Measurements from ENCODE around the gene MATR3. TPM values are rescaled to one million over a fixed set of nuclear protein-coding genes. Genes with fewer than 3 reads are reported as not detected.

MATR3 gene
- total RNA-seq, 4 donors from 2014 or later = 194 to 326 (median 314) TPM

DNA sequence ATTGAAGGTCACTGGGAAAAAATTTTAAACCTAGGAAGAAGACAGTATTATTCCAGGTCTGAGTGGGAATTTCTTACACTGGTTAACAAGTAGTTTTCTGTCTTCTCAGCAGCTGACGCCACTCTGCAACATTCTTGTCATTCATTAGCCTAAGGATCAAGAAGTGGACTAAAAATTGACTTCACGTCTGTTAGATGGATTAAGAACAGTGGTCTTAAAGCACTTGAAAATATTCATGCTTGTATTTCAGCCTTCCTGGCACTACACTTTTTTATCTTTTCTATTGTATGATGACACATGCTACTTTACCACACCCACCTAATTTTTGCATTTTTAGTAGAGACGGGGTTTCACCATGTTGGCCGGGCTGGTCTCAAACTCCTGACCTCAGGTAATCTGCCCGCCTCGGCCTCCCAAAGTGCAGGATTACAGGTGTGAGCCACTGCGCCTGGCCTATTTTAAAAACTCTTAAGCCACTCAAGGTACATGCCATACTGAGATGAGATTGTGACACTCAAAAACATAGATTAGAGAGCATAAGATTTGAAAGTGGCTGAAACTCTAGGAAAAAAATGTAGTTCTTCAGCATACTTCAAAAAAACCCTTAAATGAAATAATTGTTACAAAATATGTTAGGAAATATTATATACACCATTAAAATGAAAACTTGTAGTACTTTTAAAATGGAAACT lies 8.4 kb downstream of the MATR3 start:
- no peaks in the 10 kb centered on the region for H3K9me3 ChIP-seq
- no peaks in the 10 kb centered on the region for H3K27me3 ChIP-seq
- TF ChIP-seq POLR2A (IDR thresholded peaks at IDR 0.05) (no peak), EP300 (IDR thresholded peaks at IDR 0.05) (no peak), POLR2AphosphoS5 (IDR thresholded peaks at IDR 0.05) (no peak)
- TF ChIP-seq, protein P1, sequence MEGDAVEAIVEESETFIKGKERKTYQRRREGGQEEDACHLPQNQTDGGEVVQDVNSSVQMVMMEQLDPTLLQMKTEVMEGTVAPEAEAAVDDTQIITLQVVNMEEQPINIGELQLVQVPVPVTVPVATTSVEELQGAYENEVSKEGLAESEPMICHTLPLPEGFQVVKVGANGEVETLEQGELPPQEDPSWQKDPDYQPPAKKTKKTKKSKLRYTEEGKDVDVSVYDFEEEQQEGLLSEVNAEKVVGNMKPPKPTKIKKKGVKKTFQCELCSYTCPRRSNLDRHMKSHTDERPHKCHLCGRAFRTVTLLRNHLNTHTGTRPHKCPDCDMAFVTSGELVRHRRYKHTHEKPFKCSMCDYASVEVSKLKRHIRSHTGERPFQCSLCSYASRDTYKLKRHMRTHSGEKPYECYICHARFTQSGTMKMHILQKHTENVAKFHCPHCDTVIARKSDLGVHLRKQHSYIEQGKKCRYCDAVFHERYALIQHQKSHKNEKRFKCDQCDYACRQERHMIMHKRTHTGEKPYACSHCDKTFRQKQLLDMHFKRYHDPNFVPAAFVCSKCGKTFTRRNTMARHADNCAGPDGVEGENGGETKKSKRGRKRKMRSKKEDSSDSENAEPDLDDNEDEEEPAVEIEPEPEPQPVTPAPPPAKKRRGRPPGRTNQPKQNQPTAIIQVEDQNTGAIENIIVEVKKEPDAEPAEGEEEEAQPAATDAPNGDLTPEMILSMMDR (IDR thresholded peaks at IDR 0.05) = no peak
- 61 to 65% methylated on average over 6 to 7 of the region's 7 CpGs for WGBS, 2 donors (ENCODE audit: low coverage in 1 of 2)
- no peak for ATAC-seq
- no peak overlapping the region for H3K4me3 ChIP-seq
- peaks cover 25 to 100% (median 55%) of the 10 kb centered on the region in 3 donors for H3K4me1 ChIP-seq
- H3K36me3 ChIP-seq = no peaks in the 10 kb centered on the region
- H3K27ac ChIP-seq = peak overlapping the region in 2 of 4 donors; percentile 27 to 42

DNA sequence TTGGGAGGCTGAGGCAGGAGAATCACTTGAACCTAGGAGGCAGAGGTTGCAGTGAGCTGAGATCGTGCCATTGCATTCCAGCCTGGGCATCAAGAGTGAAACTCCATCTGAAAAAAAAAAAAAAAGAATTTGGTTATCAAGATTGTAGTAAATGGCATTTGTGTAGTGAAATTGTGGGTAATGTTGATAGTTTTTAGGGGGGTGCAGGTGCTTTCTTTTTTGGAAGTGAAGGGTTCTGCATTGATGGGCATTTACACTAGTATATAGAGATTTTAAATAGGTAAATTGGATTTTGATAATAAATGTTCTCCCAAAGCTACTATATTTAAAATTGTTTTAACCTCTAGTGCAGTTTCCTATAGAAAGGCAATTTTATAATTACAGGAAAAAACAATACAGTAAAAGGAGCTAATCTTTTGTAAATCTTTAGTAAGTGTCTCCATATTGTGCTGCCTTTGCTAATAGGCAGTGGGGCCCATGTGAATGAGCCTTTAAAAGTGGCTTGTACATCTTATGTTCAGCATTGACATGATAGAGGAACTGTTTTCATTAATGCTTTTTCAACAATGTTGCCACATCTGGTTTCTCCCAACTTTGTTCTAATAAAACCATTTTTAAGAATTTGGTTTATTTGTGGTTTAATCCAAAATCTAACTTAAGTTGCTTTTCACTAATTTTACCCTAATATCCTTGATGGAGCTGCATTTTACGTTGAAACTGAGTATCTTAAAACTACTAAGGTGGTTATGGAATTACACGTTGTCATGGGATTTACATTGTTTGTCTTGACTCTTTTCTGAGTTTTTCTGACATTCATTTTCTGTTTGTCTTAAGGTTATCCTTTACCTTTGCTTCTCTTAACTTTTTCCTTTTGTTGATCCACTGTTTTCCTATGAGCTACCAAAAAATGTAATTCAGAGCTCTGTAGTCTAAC lies 11.1 kb downstream of the MATR3 start:
- no peaks in the 10 kb centered on the region for H3K36me3 ChIP-seq
- H3K4me1 ChIP-seq = peaks cover 38 to 100% (median 45%) of the 10 kb centered on the region in 3 donors
- peak overlapping the region in 1 of 4 donors; percentile 29 for H3K27ac ChIP-seq
- TF ChIP-seq POLR2A (IDR thresholded peaks at IDR 0.05) (no peak), EP300 (IDR thresholded peaks at IDR 0.05) (no peak), POLR2AphosphoS5 (IDR thresholded peaks at IDR 0.05) (no peak)
- TF ChIP-seq, protein P1 (IDR thresholded peaks at IDR 0.05) = no peak
- 40 to 41% methylated on average over 3 of the region's 3 CpGs for WGBS, 2 donors (ENCODE audit: low coverage in 1 of 2)
- no peak overlapping the region for H3K4me3 ChIP-seq
- no peaks in the 10 kb centered on the region for H3K9me3 ChIP-seq
- H3K27me3 ChIP-seq = no peaks in the 10 kb centered on the region
- no peak for ATAC-seq

DNA sequence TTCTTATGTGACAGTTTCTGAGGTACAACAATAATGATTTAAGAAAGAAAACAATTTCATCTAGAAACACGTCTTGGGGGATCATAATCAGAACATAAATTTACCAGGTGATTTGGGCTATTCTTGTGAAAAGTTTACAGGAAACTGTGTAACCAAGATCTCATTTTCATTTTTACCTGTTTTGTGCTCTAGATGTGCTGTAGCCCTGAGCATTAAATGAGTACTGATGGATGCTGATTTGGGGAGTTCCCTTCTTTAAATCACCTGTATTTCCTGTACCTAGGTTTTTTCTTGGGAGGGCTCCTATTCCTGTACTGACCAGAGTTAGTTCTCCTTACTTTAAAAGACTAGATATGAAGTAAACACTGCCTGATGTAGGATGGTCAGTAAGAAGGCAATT lies 12.7 kb downstream of the MATR3 start:
- Histone ChIP-seq H3K27ac (no peak overlapping the region), H3K36me3 (no peaks in the 10 kb centered on the region), H3K4me1 (peaks cover 37 to 100% (median 40%) of the 10 kb centered on the region in 3 donors), H3K27me3 (no peaks in the 10 kb centered on the region), H3K4me3 (no peak overlapping the region), H3K9me3 (no peaks in the 10 kb centered on the region)
- no peak for ATAC-seq
- TF ChIP-seq EP300 (IDR thresholded peaks at IDR 0.05) (no peak), POLR2AphosphoS5 (IDR thresholded peaks at IDR 0.05) (no peak), POLR2A (IDR thresholded peaks at IDR 0.05) (no peak)
- TF ChIP-seq, protein P1 (IDR thresholded peaks at IDR 0.05) = no peak
- 4 to 25% methylated on average over 1 of the region's 1 CpG for WGBS, 2 donors (ENCODE audit: low coverage in 1 of 2)

DNA sequence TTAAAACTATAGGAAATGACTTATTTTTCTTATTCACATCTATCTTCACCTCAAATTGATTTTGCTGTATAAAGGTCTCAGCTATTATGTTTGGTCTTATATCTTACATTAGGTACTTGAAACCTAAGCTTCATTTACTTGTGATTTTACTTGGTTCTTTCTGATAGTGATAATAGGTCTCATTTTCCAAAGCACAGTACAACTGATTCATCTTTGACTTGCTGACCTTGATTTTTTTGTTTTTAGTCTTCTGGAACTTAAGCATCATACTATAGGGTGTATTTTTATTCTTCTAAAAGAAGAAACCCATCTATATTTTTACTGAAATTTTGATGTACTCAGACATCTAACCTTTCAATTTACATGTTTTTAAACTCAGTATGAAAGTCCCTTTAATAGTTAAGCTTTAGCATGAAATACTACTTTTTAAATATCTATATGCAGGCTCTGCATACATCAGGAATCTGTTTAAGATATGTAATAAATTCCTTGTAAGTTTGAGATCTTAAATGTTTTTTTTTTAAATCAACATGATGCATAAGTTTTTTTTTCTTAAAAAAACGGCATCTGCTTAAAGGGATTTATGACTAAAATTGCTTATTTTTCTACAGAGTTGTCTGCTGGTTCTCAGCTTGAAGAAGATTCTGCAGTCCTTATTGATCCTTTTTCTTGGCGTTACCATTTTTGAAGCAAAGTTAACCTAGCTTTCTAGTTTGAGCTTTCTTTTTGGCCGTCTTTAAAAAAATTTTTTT lies 13.3 kb downstream of the MATR3 start:
- no peaks in the 10 kb centered on the region for H3K27me3 ChIP-seq
- no peak overlapping the region for H3K27ac ChIP-seq
- ATAC-seq = no peak
- H3K4me1 ChIP-seq = peaks cover 37 to 100% (median 37%) of the 10 kb centered on the region in 3 donors
- no peak for TF ChIP-seq EP300 (IDR thresholded peaks at IDR 0.05)
- TF ChIP-seq POLR2A (IDR thresholded peaks at IDR 0.05) = no peak
- TF ChIP-seq POLR2AphosphoS5 (IDR thresholded peaks at IDR 0.05) = no peak
- TF ChIP-seq, protein P1 (IDR thresholded peaks at IDR 0.05) = no peak
- WGBS, 2 donors (ENCODE audit: low coverage in 1 of 2) = 52 to 74% methylated on average over 3 of the region's 3 CpGs
- no peak overlapping the region for H3K4me3 ChIP-seq
- no peaks in the 10 kb centered on the region for H3K9me3 ChIP-seq
- H3K36me3 ChIP-seq = no peaks in the 10 kb centered on the region

All from gastroesophageal sphincter (tissue), 4 donors.